Thoracic aorta (tissue), 2 donors: Measurements from ENCODE around the gene SV2B. TPM values are rescaled to one million over a fixed set of nuclear protein-coding genes. Genes with fewer than 3 reads are reported as not detected.

ENCODE experiments used
- ATAC-seq: fragments of 150-250 bp; one replicate; pipeline ENCODE4 v1.8.0; 2017; ENCODE audit warnings: low read depth; ENCODE audit not compliant: insufficient number of reproducible peaks, low FRiP score
- DNase-seq: peaks from one replicate; pipeline ENCODE4 v3.0.0-alpha.2; 2020; ENCODE audit warnings: low spot score
- H3K27ac ChIP-seq, 2 donors: fragments of 200-600 bp; sonication (generic); 1 replicate in 1 of 2; 2 replicates in 1 of 2; pipeline ENCODE4 v1.5.1; 2016; ENCODE audit warnings: mild to moderate bottlenecking in 2 of 2, moderate library complexity in 2 of 2
- H3K27me3 ChIP-seq: fragments of 200-600 bp; sonication (generic); replicated peaks from 2 replicates; pipeline ENCODE4 v1.6.0; 2016; ENCODE audit warnings: mild to moderate bottlenecking; ENCODE audit not compliant: insufficient read depth
- H3K36me3 ChIP-seq: fragments of 200-600 bp; sonication (generic); one replicate; pipeline ENCODE4 v1.5.1; 2016
- H3K4me1 ChIP-seq, 2 donors: fragments of 200-600 bp; sonication (generic); 1 replicate in 1 of 2; 2 replicates in 1 of 2; pipeline versions ENCODE4 v1.5.1 to v1.6.0; 2016; ENCODE audit warnings: low read depth in 2 of 2, mild to moderate bottlenecking in 1 of 2; ENCODE audit not compliant: control insufficient read depth in 1 of 2
- H3K4me3 ChIP-seq: fragments of 200-600 bp; sonication (generic); 2 replicates; pipeline ENCODE4 v1.5.1; 2016; ENCODE audit warnings: mild to moderate bottlenecking
- H3K9me3 ChIP-seq: fragments of 200-600 bp; sonication (generic); 2 replicates; pipeline ENCODE4 v1.5.1; 2016
- total RNA-seq, 2 donors: library from RNA; depleted of rRNA; stranded (reverse); fragments of >200 nt; gene quantifications; one replicate each; pipeline versions ENCODE4 v1.1.0 to v1.2.3, GENCODE V29; 2016
- TF ChIP-seq, protein P1 (sequence below): fragments of 200-600 bp; sonication (generic); IDR thresholded peaks from one replicate; pipeline ENCODE4 v1.5.1; 2019; ENCODE audit warnings: antibody characterized with exemption

SV2B gene
- total RNA-seq, 2 donors from 2014 or later, result 2.6 TPM; not detected in 1

DNA sequence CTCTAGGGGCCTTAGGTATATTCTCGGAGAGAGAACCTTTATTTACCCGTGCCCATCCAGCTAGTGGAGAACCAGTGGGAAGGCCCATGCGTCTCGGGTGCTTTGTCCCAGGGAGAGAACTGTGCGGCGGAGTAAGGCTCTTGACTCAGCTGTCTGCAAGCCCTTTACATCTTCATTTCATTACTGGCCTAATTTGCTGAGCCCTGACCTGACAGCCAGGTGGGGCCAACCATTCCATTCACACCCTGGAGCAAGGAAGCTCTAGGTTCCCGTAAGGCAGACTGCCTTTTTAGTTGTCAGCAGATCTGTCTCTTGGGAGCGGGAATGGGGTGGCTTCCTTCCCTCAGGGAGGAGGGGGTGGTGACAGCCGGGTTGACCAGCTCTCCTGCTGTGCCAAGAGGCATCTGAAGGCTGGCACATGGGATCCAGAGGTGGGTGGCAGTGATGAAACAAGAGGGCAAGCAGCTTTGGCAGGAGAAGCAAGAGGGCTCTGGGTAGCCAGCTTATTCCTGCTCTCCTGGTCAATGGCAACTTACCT is 36.4 kb downstream of the SV2B start:
- no peaks in the 10 kb centered on the region for H3K27me3 ChIP-seq
- no peaks in the 10 kb centered on the region for H3K36me3 ChIP-seq
- DNase-seq (no peak), ATAC-seq (no peak)
- TF ChIP-seq, protein P1, sequence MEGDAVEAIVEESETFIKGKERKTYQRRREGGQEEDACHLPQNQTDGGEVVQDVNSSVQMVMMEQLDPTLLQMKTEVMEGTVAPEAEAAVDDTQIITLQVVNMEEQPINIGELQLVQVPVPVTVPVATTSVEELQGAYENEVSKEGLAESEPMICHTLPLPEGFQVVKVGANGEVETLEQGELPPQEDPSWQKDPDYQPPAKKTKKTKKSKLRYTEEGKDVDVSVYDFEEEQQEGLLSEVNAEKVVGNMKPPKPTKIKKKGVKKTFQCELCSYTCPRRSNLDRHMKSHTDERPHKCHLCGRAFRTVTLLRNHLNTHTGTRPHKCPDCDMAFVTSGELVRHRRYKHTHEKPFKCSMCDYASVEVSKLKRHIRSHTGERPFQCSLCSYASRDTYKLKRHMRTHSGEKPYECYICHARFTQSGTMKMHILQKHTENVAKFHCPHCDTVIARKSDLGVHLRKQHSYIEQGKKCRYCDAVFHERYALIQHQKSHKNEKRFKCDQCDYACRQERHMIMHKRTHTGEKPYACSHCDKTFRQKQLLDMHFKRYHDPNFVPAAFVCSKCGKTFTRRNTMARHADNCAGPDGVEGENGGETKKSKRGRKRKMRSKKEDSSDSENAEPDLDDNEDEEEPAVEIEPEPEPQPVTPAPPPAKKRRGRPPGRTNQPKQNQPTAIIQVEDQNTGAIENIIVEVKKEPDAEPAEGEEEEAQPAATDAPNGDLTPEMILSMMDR, result no peak
- peaks cover 3% of the 10 kb centered on the region for H3K9me3 ChIP-seq
- no peak overlapping the region for H3K4me3 ChIP-seq
- no peak overlapping the region for H3K27ac ChIP-seq
- H3K4me1 ChIP-seq, result no peaks in the 10 kb centered on the region

DNA sequence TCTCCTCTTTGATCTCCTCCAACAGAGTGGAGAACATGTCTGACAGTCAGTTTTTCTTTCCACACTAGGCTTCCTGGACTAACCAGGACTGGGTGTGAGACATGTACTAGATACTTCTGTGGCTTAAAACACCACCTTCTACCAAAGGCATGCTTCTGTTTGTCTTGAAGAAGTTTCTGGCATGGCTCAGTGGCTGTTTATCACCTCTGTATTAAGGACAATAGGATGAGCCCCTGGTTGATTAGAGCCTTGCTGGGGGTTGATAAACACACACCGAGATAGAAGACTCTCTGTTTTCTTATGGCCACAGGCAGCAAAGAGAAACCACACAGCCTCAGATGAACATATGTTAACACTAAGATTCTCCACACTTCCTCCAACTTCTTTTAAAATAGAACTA is 40.5 kb downstream of the SV2B start:
- DNase-seq (no peak), ATAC-seq (no peak)
- H3K36me3 ChIP-seq, result no peaks in the 10 kb centered on the region
- no peaks in the 10 kb centered on the region for H3K27me3 ChIP-seq
- peaks cover 3% of the 10 kb centered on the region for H3K9me3 ChIP-seq
- H3K4me3 ChIP-seq, result no peak overlapping the region
- TF ChIP-seq, protein P1, result no peak
- H3K27ac ChIP-seq, result no peak overlapping the region
- no peaks in the 10 kb centered on the region for H3K4me1 ChIP-seq

DNA sequence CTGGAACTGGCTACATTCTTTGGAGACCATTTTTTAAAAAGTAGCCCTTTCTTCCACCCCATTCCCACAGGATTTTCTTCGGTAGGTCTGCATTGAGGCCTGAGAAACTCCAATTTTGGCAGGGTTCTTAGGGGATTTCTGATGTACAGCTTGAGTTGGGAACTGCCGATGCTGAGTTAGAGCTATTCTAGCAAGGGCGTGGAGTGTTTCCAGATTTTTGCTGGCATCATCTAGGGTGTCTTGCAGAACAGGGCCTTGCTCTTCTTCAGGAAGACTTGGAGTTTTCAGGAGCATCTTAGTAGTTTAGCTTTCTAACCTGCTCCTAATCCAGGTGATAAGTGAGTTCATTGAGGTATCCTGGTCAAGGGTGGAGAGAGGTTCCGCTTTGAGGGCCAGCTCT is 41.0 kb downstream of the SV2B start:
- H3K27ac ChIP-seq, result no peak overlapping the region
- H3K4me1 ChIP-seq, result no peaks in the 10 kb centered on the region
- TF ChIP-seq, protein P1, result no peak
- DNase-seq (no peak), ATAC-seq (no peak)
- H3K4me3 ChIP-seq, result no peak overlapping the region
- H3K36me3 ChIP-seq, result no peaks in the 10 kb centered on the region
- H3K9me3 ChIP-seq, result peaks cover 3% of the 10 kb centered on the region
- no peaks in the 10 kb centered on the region for H3K27me3 ChIP-seq

DNA sequence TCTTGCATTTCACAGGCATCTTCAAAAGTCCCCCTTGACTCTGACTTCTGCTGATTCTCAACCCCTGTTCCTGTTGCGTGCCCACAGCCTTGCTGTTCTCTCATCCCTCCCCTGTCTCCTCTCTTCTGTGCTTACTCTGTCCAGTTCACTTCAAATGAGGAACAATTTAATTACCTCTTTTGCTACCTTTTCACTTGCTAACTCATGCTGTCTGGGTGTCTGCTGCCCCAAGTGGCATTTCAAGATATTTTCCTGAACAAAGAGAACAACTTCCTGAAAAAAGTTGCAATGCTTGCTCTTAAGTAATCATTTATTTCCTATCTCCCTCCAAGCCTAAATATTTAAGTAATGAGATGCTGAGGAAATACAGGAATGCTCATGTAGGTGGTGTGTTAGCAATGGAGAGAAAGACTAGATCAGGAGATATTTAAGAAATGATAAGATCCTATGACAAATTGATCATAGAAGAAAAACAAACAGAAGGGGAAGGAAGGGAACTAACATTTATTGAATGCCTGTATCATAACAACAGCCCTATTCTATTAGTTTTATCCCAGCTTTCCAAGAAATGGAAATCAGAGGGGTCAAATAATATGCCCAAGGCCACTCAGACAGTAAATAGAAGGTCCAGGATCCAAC is 42.2 kb downstream of the SV2B start:
- DNase-seq (no peak), ATAC-seq (no peak)
- Histone ChIP-seq H3K27me3 (no peaks in the 10 kb centered on the region), H3K36me3 (no peaks in the 10 kb centered on the region), H3K27ac (no peak overlapping the region), H3K4me3 (no peak overlapping the region), H3K9me3 (peaks cover 3% of the 10 kb centered on the region), H3K4me1 (no peaks in the 10 kb centered on the region)
- TF ChIP-seq, protein P1, result no peak

DNA sequence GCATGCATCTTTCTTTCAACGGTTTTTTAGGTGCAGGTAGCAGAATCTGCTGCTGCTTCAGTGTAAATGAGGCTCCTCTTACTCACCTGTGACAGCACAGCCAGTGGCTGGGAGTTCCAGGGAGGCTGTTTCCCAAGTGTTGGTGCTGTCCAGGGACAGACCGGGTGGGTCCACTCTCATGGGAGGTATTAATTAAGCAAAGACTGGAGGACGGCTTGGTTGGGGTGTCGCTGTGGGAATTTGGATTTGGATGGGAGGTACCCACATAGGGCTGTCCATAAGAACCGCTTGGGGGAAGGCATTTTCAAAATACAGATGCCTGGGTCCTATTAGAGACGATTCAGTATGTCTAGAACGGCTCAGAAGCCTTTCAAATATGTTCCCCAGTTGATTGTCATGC is 42.9 kb downstream of the SV2B start:
- ATAC-seq (no peak), DNase-seq (no peak)

More for the DNA sequence above, 42.9 kb downstream of the SV2B start:
- Histone ChIP-seq H3K36me3 (no peaks in the 10 kb centered on the region), H3K4me3 (no peak overlapping the region), H3K9me3 (peaks cover 3% of the 10 kb centered on the region), H3K4me1 (no peaks in the 10 kb centered on the region), H3K27me3 (no peaks in the 10 kb centered on the region), H3K27ac (no peak overlapping the region)
- TF ChIP-seq, protein P1, result no peak
